BJ (cell line): ENCODE measurements around the gene MC1R. TPM values are rescaled to one million over a fixed set of nuclear protein-coding genes. Genes with fewer than 3 reads are reported as not detected.

Experiments used
- CTCF ChIA-PET: fragments of 350-600 bp; formaldehyde crosslinking; extraction: SDS; loops from one replicate; lab custom pipeline; 2021; ENCODE audit warnings: antibody characterized with exemption, inconsistent platforms; lab: Yijun Ruan, JAX
- POLR2A ChIA-PET: fragments of 300-600 bp; sonication (Branson Sonifier 250); formaldehyde crosslinking; extraction: SDS; loops from one replicate; lab custom pipeline; 2021; ENCODE audit warnings: antibody characterized with exemption; lab: Charles Lee
- DNase-seq: peaks from one replicate; pipeline ENCODE4 v3.0.0-alpha.2; 2011; ENCODE audit warnings: low read depth
- H3K27me3 ChIP-seq: 2 replicates; pipeline ENCODE4 v1.6.0; 2011; ENCODE audit warnings: low read length; ENCODE audit not compliant: control insufficient read depth, insufficient read depth
- H3K36me3 ChIP-seq: 2 replicates; pipeline ENCODE4 v1.5.1; 2011; ENCODE audit warnings: low read length; ENCODE audit not compliant: control insufficient read depth, insufficient read depth
- H3K4me3 ChIP-seq: 2 replicates; pipeline ENCODE4 v1.5.1; 2011; ENCODE audit warnings: low read depth, mild to moderate bottlenecking, control low read depth, low read length
- polyA plus RNA-seq: library from polyadenylated mRNA; depleted of rRNA; stranded (reverse); fragments of >200 nt; gene quantifications from 2 replicates; pipeline ENCODE4 v1.2.3, GENCODE V29; 2011
- TF ChIP-seq, protein P1 (sequence below): IDR thresholded peaks from 2 replicates; pipeline ENCODE4 v1.5.1; 2011; ENCODE audit warnings: low read depth, mild to moderate bottlenecking, control low read depth, inconsistent platforms, low read length, moderate library complexity; ENCODE audit not compliant: insufficient read depth

MC1R gene
- polyA plus RNA-seq, 1 experiment, result 7.2 TPM

DNA sequence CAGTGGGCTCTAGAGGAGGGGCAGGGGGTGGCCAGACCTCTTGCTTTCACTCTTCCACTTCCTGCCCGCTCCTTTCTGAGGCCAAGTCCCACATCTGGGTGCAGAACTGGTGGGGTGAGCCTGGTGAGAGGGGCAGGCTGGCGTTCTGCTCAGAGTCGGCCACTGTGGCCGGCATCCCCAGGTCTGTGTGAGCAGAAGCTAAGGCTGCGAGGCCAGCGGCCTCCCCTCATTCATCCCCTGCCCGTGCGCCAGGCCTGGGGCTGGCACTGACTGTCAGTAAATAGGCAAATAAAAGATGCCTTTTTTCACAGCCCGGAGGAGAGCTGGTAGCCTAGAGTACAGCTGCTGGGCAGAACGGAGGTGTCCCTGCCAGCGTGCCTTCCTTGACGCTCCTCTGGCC is 31.1 kb downstream of the MC1R start:
- 0 out of 2 replicates have a peak, but pooled peaks cover 3% of the 10 kb centered on the region for H3K36me3 ChIP-seq
- DNase-seq, result no peak
- TF ChIP-seq, protein P1, sequence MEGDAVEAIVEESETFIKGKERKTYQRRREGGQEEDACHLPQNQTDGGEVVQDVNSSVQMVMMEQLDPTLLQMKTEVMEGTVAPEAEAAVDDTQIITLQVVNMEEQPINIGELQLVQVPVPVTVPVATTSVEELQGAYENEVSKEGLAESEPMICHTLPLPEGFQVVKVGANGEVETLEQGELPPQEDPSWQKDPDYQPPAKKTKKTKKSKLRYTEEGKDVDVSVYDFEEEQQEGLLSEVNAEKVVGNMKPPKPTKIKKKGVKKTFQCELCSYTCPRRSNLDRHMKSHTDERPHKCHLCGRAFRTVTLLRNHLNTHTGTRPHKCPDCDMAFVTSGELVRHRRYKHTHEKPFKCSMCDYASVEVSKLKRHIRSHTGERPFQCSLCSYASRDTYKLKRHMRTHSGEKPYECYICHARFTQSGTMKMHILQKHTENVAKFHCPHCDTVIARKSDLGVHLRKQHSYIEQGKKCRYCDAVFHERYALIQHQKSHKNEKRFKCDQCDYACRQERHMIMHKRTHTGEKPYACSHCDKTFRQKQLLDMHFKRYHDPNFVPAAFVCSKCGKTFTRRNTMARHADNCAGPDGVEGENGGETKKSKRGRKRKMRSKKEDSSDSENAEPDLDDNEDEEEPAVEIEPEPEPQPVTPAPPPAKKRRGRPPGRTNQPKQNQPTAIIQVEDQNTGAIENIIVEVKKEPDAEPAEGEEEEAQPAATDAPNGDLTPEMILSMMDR, result no peak
- H3K27me3 ChIP-seq, result no peaks in the 10 kb centered on the region; the same call in 1 of the 2 replicates
- CTCF ChIA-PET, result interaction anchor here (0.9 to 2.4 kb wide), 5 partner anchors 11 to 39 kb away, joined by 3 to 9 read pairs (median 3); no protein-coding TSS in a partner anchor
- H3K4me3 ChIP-seq, result peak overlapping the region; percentile 74
- POLR2A ChIA-PET, result no interaction called here

DNA sequence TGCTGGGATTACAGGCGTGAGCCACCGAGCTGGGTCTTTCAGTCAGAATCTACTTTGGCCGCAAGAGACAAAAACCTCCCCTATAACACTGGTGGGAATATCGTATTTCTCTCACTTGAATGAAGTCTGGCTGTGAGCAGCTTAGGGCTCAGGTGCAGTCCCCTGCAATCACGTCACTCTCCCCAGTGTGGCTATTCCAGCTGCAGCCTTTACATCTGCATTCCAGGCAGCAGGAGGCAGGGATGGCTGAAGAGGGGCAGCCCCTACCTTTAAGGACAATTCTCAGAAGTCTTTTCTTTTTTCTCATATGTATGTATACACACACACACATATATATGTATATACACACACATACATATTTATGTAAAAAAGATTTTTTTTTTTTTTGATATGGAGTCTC is 32.8 kb downstream of the MC1R start:
- ChIA-PET CTCF (interaction anchor here (2.4 kb wide), 1 partner anchor 27 kb away, joined by 9 read pairs; no protein-coding TSS in a partner anchor), POLR2A (no interaction called here)
- H3K27me3 ChIP-seq, result no peaks in the 10 kb centered on the region
- DNase-seq, result no peak
- H3K4me3 ChIP-seq, result no peak overlapping the region
- H3K36me3 ChIP-seq, result 0 out of 2 replicates have a peak, but pooled peaks cover 4% of the 10 kb centered on the region
- TF ChIP-seq, protein P1, result no peak

DNA sequence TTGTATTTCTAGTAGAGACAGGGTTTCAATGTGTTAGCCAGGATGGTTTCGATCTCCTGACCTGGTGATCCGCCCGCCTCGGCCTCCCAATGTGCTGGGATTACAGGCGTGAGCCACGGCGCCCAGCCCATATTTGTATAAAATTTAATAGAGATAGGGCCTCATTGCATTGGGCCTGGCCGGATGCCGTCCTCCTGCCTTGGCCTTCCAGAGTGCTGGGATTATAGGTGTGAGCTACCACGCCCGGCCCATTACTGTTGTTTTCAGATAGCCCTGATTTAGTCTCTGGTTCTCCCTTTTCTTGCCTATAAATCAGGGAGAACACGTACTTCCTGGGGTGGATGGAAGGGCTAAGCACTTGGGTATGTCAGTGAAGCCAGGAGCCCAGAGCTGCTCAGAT is 33.4 kb downstream of the MC1R start:
- ChIA-PET CTCF (interaction anchor here (2.4 kb wide), 1 partner anchor 27 kb away, joined by 9 read pairs; no protein-coding TSS in a partner anchor), POLR2A (no interaction called here)
- H3K4me3 ChIP-seq, result no peak overlapping the region
- no peak for DNase-seq
- H3K27me3 ChIP-seq, result no peaks in the 10 kb centered on the region
- peaks cover 5% of the 10 kb centered on the region for H3K36me3 ChIP-seq
- TF ChIP-seq, protein P1, result no peak

DNA sequence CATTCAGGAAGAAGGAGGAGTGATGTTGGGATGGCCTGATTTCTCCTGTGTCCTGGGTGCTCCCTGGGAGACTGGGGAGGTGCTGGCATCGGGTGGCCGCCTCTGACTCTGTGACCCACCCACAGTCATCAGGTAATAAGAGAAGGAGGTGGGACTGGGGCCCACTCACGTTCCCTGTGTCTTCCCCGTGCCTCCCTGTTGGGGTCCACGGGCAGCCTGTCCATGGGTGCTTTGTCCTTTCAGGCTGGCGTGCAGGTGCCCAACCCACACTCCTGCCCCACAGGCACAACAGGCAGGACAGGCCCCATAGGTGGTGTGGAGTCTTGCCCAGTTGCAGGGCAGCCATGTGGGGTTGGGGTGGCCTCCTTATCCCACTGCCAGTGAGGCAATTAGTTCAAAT is 33.9 kb downstream of the MC1R start:
- H3K27me3 ChIP-seq, result no peaks in the 10 kb centered on the region
- POLR2A ChIA-PET, result no interaction called here
- CTCF ChIA-PET, result no interaction called here
- no peak overlapping the region for H3K4me3 ChIP-seq
- no peak for DNase-seq
- H3K36me3 ChIP-seq, result peaks cover 7% of the 10 kb centered on the region
- TF ChIP-seq, protein P1, result no peak

DNA sequence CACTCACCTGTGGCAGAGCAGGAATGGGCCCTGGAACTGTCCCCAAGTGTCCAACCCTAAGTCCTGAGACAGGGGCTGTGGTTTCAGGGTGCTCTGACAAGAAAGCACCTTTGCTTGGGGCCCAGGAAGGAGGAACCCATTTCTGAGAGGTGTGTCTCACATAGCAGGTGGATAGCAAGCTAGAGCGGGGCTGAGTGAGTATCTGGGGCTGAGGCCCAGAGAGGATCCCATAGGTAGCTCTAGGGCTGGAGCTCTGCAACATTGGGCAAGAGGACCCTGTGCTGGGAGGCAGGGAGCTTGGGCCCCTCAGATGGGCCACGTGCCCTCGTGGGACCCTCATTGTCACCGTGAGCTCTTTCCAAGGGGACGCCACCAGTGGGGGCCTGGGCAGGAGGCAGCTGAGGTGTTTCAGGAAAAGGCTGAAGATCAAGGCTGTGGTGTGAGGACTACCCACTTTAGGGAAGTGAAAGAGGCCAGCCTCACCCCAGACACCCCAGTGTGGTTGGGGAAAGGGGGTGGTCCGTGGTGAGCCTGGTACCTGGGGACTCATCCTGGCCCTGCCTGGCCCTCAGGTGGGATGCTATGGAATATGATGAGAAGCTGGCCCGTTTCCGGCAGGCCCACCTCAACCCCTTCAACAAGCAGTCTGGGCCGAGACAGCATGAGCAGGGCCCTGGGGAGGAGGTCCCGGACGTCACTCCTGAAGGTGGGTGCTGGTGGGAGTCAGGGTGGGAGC is 35.2 kb downstream of the MC1R start:
- Histone ChIP-seq H3K36me3 (peaks cover 15% of the 10 kb centered on the region), H3K27me3 (no peaks in the 10 kb centered on the region), H3K4me3 (no peak overlapping the region)
- DNase-seq, result no peak
- POLR2A ChIA-PET, result no interaction called here
- CTCF ChIA-PET, result no interaction called here
- TF ChIP-seq, protein P1, result no peak
